ENCODE data around the gene GPRC5C.

Gene GPRC5C

GRCh38 chr17:74413491-74413890, 18.4 kb upstream of the GPRC5C start:
- no peak overlapping the region for H3K23ac ChIP-seq (ENCODE audit: low read length)
- WGBS (ENCODE audit: extremely low coverage, insufficient coverage, insufficient read length): no CpG with 5 or more reads among the region's 7 CpGs
- peaks cover 9% of the 10 kb centered on the region in 2 experiments for H3K4me1 ChIP-seq (ENCODE audit: control insufficient read depth in 1 of 2, insufficient read depth in 2 of 2, low read length in 2 of 2)
- H2AFZ ChIP-seq (ENCODE audit: insufficient read depth, low read length, poor library complexity): no peak overlapping the region
- H3K9ac ChIP-seq (ENCODE audit: low read length): no peak overlapping the region
- no peak overlapping the region for H3K4me3 ChIP-seq (ENCODE audit: low read depth, low read length)
- H2BK5ac ChIP-seq (ENCODE audit: low read depth, low read length, poor library complexity): no peak overlapping the region
- H3K27me3 ChIP-seq (ENCODE audit: insufficient read depth, low read length): no peaks in the 10 kb centered on the region
- no peak overlapping the region for H2AK5ac ChIP-seq (ENCODE audit: low read length)
- no peaks in the 10 kb centered on the region for H3K36me3 ChIP-seq (ENCODE audit: control insufficient read depth in 1 of 2, insufficient read depth in 2 of 2, low read length in 2 of 2)
- no peak for DNase-seq
- H2BK120ac ChIP-seq (ENCODE audit: insufficient read depth, low read length, poor library complexity): no peak overlapping the region
- H3K14ac ChIP-seq (ENCODE audit: low read length): no peak overlapping the region
- no peaks in the 10 kb centered on the region for H3K79me2 ChIP-seq (ENCODE audit: control insufficient read depth, insufficient read depth, low read length, poor library complexity)
- no peak overlapping the region for H4K8ac ChIP-seq (ENCODE audit: low read depth, low read length)
- no peak overlapping the region for H4K91ac ChIP-seq (ENCODE audit: low read depth, low read length)
- no peak overlapping the region for H3K27ac ChIP-seq (ENCODE audit: low read depth, low read length)
- no peaks in the 10 kb centered on the region for H3K9me3 ChIP-seq (ENCODE audit: insufficient read depth, low read depth, low read length)
- H3K4me2 ChIP-seq (ENCODE audit: low read length): no peak overlapping the region
- no peak overlapping the region for H3K18ac ChIP-seq (ENCODE audit: low read length)
- H3K4ac ChIP-seq (ENCODE audit: low read depth, low read length): no peak overlapping the region
- no peak overlapping the region for H2BK12ac ChIP-seq (ENCODE audit: low read length)
- H4K12ac ChIP-seq (ENCODE audit: low read depth, low read length): no peak overlapping the region
- H3K79me1 ChIP-seq (ENCODE audit: low read length): no peaks in the 10 kb centered on the region

- no peak overlapping the region for H3K18ac ChIP-seq (ENCODE audit: low read length)
- H3K4ac ChIP-seq (ENCODE audit: low read depth, low read length): no peak overlapping the region
- H3K27ac ChIP-seq (ENCODE audit: low read depth, low read length): no peak overlapping the region
- no CpG with 5 or more reads among the region's 3 CpGs for WGBS (ENCODE audit: extremely low coverage, insufficient coverage, insufficient read length)
- no peak overlapping the region for H3K4me2 ChIP-seq (ENCODE audit: low read length)
- no peak overlapping the region for H3K23ac ChIP-seq (ENCODE audit: low read length)
- H4K91ac ChIP-seq (ENCODE audit: low read depth, low read length): no peak overlapping the region
- peaks cover 9 to 10% of the 10 kb centered on the region in 2 experiments for H3K4me1 ChIP-seq (ENCODE audit: control insufficient read depth in 1 of 2, insufficient read depth in 2 of 2, low read length in 2 of 2)
- no peak overlapping the region for H4K12ac ChIP-seq (ENCODE audit: low read depth, low read length)
- H3K79me1 ChIP-seq (ENCODE audit: low read length): no peaks in the 10 kb centered on the region
- no peak overlapping the region for H3K14ac ChIP-seq (ENCODE audit: low read length)
- H3K27me3 ChIP-seq (ENCODE audit: insufficient read depth, low read length): no peaks in the 10 kb centered on the region
- H2AK5ac ChIP-seq (ENCODE audit: low read length): no peak overlapping the region
- no peak overlapping the region for H3K4me3 ChIP-seq (ENCODE audit: low read depth, low read length)
- no peaks in the 10 kb centered on the region for H3K36me3 ChIP-seq (ENCODE audit: control insufficient read depth in 1 of 2, insufficient read depth in 2 of 2, low read length in 2 of 2)
- H2BK5ac ChIP-seq (ENCODE audit: low read depth, low read length, poor library complexity): no peak overlapping the region
- no peak overlapping the region for H2BK120ac ChIP-seq (ENCODE audit: insufficient read depth, low read length, poor library complexity)
- H2AFZ ChIP-seq (ENCODE audit: insufficient read depth, low read length, poor library complexity): no peak overlapping the region
- no peaks in the 10 kb centered on the region for H3K9me3 ChIP-seq (ENCODE audit: insufficient read depth, low read depth, low read length)
- no peak overlapping the region for H4K8ac ChIP-seq (ENCODE audit: low read depth, low read length)
- no peaks in the 10 kb centered on the region for H3K79me2 ChIP-seq (ENCODE audit: control insufficient read depth, insufficient read depth, low read length, poor library complexity)
- DNase-seq: no peak
- no peak overlapping the region for H3K9ac ChIP-seq (ENCODE audit: low read length)
- no peak overlapping the region for H2BK12ac ChIP-seq (ENCODE audit: low read length)
These were observed 17.4 kb upstream of the GPRC5C start for GRCh38 chr17:74414510-74414909.

GRCh38 chr17:74415608-74416396, 16.1 kb upstream of the GPRC5C start:
- Histone ChIP-seq H2AK5ac (ENCODE audit: low read length) (no peak overlapping the region), H4K8ac (ENCODE audit: low read depth, low read length) (no peak overlapping the region), H3K79me2 (ENCODE audit: control insufficient read depth, insufficient read depth, low read length, poor library complexity) (no peaks in the 10 kb centered on the region), H3K14ac (ENCODE audit: low read length) (no peak overlapping the region), H3K36me3 (ENCODE audit: control insufficient read depth in 1 of 2, insufficient read depth in 2 of 2, low read length in 2 of 2) (no peaks in the 10 kb centered on the region), H2BK120ac (ENCODE audit: insufficient read depth, low read length, poor library complexity) (no peak overlapping the region), H3K79me1 (ENCODE audit: low read length) (no peaks in the 10 kb centered on the region), H2AFZ (ENCODE audit: insufficient read depth, low read length, poor library complexity) (no peak overlapping the region), H3K23ac (ENCODE audit: low read length) (no peak overlapping the region), H3K9me3 (ENCODE audit: insufficient read depth, low read depth, low read length) (no peaks in the 10 kb centered on the region), H3K27me3 (ENCODE audit: insufficient read depth, low read length) (no peaks in the 10 kb centered on the region), H4K12ac (ENCODE audit: low read depth, low read length) (no peak overlapping the region), H3K4me3 (ENCODE audit: low read depth, low read length) (no peak overlapping the region), H4K91ac (ENCODE audit: low read depth, low read length) (no peak overlapping the region), H3K4me2 (ENCODE audit: low read length) (no peak overlapping the region), H2BK5ac (ENCODE audit: low read depth, low read length, poor library complexity) (no peak overlapping the region), H3K4ac (ENCODE audit: low read depth, low read length) (no peak overlapping the region), H3K18ac (ENCODE audit: low read length) (no peak overlapping the region), H3K9ac (ENCODE audit: low read length) (no peak overlapping the region), H3K4me1 (ENCODE audit: control insufficient read depth in 1 of 2, insufficient read depth in 2 of 2, low read length in 2 of 2) (peaks cover 7 to 11% of the 10 kb centered on the region in 2 experiments), H3K27ac (ENCODE audit: low read depth, low read length) (no peak overlapping the region), H2BK12ac (ENCODE audit: low read length) (no peak overlapping the region)
- DNase-seq: no peak
- no CpG with 5 or more reads among the region's 13 CpGs for WGBS (ENCODE audit: extremely low coverage, insufficient coverage, insufficient read length)

GRCh38 chr17:74417178-74418045, 14.5 kb upstream of the GPRC5C start:
- H3K27ac ChIP-seq (ENCODE audit: low read depth, low read length): no peak overlapping the region
- H3K23ac ChIP-seq (ENCODE audit: low read length): no peak overlapping the region
- no peak overlapping the region for H3K4me3 ChIP-seq (ENCODE audit: low read depth, low read length)
- no peak overlapping the region for H2BK5ac ChIP-seq (ENCODE audit: low read depth, low read length, poor library complexity)
- H2AK5ac ChIP-seq (ENCODE audit: low read length): no peak overlapping the region
- no peak overlapping the region for H2BK120ac ChIP-seq (ENCODE audit: insufficient read depth, low read length, poor library complexity)
- H4K91ac ChIP-seq (ENCODE audit: low read depth, low read length): no peak overlapping the region
- no peaks in the 10 kb centered on the region for H3K9me3 ChIP-seq (ENCODE audit: insufficient read depth, low read depth, low read length)
- no peak overlapping the region for H3K9ac ChIP-seq (ENCODE audit: low read length)
- no peak overlapping the region for H3K14ac ChIP-seq (ENCODE audit: low read length)
- no peak overlapping the region for H2BK12ac ChIP-seq (ENCODE audit: low read length)
- H4K8ac ChIP-seq (ENCODE audit: low read depth, low read length): no peak overlapping the region
- no CpG with 5 or more reads among the region's 12 CpGs for WGBS (ENCODE audit: extremely low coverage, insufficient coverage, insufficient read length)
- peak; percentile 54 to 57 for DNase-seq
- H3K4me1 ChIP-seq (ENCODE audit: control insufficient read depth in 1 of 2, insufficient read depth in 2 of 2, low read length in 2 of 2): peaks cover 7 to 11% of the 10 kb centered on the region in 2 experiments
- H3K4me2 ChIP-seq (ENCODE audit: low read length): no peak overlapping the region
- no peak overlapping the region for H4K12ac ChIP-seq (ENCODE audit: low read depth, low read length)
- no peak overlapping the region for H2AFZ ChIP-seq (ENCODE audit: insufficient read depth, low read length, poor library complexity)
- H3K36me3 ChIP-seq (ENCODE audit: control insufficient read depth in 1 of 2, insufficient read depth in 2 of 2, low read length in 2 of 2): no peaks in the 10 kb centered on the region
- no peaks in the 10 kb centered on the region for H3K79me1 ChIP-seq (ENCODE audit: low read length)
- peaks cover under 1% of the 10 kb centered on the region for H3K27me3 ChIP-seq (ENCODE audit: insufficient read depth, low read length)
- H3K4ac ChIP-seq (ENCODE audit: low read depth, low read length): no peak overlapping the region
- H3K79me2 ChIP-seq (ENCODE audit: control insufficient read depth, insufficient read depth, low read length, poor library complexity): no peaks in the 10 kb centered on the region
- H3K18ac ChIP-seq (ENCODE audit: low read length): no peak overlapping the region
